ENCODE data around the gene ME1.
A peak's percentile ranks its signal among the peaks of the same experiment; 100 is the strongest.
"Not testable (repeated sequence)": the region's sequence is repeated elsewhere in the genome, so short reads cannot be mapped to it uniquely, and the experiment has no call there.

Gene ME1

DNA sequence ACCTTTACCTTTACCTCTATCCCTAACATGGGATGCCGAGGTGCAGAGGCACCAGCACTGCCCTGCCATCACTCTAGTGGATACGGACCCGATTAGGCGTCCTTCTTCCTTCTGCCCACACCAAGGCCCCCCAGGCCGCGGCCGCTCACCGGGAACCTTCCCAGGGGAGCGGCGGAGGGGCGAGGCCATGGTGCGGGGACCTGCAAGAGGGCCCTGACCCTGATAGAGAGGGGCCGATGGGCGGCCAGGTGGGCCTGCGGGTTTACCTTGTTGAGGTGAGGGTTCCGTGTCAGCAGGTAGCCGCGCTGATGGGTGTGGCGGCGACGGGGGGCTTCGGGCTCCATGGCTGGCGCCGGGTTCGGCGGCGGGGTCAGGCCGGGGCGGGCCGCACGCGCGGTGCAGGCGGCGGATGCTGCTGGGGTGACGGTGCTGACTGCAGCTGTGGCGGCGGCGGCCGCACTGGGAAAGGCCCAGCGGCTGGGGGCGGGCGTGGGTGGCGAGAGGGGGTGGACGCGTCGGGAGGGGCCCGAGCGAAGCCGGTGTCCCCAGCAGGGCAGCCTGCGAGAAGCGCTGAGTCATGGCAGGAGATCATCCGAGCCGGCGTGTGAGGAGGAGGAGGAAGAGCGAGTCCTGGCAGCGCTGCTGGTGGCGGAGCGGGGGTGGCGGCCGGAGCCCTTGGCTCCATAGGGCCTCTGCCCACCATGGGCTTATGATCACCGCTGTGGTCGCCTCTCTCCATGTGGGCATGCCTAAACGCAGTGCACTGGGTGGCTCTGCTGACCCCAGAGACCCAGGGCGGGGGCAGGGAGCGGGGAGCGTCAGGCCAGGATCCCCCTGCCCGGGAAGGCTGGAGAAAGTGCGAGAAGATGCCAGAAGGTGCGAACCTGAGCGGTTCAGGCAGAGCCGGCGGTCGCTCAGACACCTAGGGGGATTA lies at the start of gene ME1:
Gene ME1, minus strand, starts transcription at position 441 of the 934 bp plus-strand sequence. Its CDS starts 97 bp downstream, at position 344.
- peak; percentile 36 for DNase-seq

- DNase-seq: no peak
These were observed 49.6 kb upstream of the ME1 start for GRCh38 chr6:83480470-83480869.

DNA sequence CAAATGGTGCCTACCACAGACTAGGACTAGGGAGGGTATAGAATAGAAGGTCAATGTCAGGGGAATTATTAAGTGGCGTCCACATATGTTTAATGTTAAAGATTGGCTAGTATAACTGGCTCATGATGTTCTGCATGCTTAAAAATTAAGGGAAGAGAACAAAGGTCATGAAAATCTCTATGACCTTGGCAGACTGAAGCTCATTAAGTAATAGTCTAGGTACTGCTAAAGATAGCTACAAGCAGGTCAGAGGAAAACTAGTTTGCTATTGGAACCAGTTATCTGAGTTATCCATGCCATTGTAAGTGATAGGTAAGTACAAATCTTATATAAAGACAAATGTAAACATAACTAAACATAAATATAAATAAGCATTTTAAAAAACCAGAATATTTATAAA lies 48.5 kb upstream of the ME1 start:
- no peak for DNase-seq

- DNase-seq: no peak
These were observed 46.1 kb upstream of the ME1 start for GRCh38 chr6:83476971-83477370.

DNA sequence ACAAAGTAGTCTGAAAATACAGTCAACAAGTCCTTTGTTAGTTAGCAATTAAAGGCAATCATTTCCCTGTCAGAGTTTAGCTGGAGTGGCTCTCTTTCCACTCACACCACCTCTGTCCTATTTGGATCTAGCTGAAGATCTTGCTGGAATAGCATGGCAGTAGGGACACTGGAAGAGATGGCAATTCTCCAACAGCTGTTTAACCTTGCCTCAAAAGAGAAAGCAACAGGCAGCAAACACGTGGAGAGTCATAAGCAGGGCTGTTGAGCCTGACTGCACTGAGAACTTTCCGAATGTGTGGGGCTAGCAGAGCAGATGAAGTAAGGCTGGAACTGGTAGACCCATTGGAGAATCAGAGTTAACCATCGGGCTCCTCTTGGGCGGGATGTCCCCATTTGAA lies 43.5 kb upstream of the ME1 start:
- DNase-seq: no peak

DNA sequence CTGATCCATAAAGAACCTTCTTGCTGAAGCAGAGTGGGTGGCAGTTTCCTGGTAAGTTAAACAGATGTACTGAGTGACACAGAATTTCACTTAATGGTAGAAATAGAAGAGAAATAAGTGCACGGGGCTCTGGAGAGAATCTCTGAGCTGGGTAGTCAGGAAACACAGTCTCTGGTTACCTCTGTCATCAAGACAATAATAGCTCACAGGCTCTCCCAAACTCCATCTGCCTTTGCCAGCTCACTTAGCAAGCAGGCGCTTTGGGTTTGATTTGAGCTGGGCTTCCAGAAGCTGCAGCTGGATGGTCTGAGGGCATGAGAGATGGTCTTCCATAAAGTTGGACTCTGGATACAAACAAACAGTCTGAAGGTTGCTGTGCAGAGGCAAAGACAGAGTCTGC lies 41.9 kb upstream of the ME1 start:
- no peak for DNase-seq

- DNase-seq: no peak
These were observed 39.7 kb upstream of the ME1 start for GRCh38 chr6:83470587-83470986.

DNA sequence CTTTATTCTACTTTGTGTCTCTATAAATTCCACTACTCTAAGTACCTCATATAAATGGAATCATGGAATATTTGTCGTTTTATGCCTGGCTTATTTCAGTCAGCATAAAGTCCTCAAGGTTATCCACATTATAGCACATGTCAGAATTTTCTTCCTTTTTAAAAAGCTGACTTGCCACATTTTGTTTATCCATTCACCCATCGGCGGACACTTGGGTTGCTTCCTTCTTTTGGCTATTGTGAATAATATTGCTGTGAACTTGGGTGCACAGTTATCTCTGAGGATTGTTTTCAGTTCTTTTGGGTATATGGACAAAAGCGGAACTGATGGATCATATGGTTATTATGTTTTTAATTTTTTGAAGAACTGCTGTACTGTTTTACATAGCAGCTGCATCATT lies 39.1 kb upstream of the ME1 start:
- no peak for DNase-seq

GRCh38 chr6:83467620-83468036 lies 36.8 kb upstream of the ME1 start:
- DNase-seq: no peak

- DNase-seq: no peak
These were observed 35.5 kb upstream of the ME1 start for GRCh38 chr6:83466328-83466727.

DNA sequence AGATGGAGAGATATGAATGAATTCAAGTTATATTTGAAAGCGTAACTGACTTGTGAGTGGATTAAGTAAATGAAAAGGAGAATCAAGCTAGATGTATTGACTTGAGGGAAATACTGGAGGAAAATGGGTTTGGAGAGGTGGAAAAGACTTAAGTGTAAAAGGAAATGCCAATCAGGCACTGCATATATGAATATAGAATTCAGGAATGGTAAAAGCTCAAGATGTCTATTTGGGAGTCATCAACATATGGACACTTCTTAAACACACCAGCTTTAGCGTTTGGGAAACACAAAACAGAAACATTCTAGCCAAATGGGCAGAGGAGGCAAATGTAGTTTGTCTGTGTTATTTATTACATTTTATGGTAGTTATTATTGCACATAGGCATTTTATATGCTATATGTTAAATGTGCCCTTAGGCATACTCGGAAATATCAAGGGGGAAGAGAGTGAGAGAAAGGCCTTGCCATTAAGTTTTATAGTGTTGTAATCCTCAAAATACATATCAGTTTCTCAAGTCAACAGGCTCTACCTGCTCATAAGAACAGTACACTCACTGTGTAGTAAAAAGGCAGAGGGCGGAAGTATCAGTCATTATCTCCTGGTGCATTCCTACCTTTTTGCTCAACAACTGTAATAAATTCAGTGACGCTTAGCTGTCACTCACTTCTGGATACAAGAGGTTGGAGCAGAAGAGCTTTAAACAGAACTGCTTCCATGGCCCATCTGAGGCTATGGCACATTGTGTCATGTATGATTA lies 33.7 kb upstream of the ME1 start:
- DNase-seq: no peak

DNA sequence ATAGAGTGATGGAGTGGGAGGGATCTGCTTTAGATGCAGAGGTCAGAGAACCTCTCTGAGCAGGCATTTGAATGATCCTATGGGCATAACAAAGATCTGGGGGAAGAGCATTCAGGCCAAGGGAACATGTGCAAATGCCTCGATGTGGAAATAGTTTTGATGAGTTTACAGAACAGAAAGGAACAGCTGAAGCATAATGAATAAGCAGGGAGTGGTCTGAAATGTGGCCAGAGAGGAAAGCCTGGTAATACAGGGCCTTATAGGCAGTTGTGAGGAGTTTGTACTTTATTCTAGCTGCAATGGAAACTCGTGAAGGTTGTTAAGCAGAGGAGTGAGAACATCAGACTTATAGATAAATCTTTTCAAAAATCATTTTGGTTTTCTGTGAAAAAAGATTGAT lies 33.0 kb upstream of the ME1 start:
- no peak for DNase-seq

- DNase-seq: no peak
These were observed 31.7 kb upstream of the ME1 start for GRCh38 chr6:83462524-83462923.

DNA sequence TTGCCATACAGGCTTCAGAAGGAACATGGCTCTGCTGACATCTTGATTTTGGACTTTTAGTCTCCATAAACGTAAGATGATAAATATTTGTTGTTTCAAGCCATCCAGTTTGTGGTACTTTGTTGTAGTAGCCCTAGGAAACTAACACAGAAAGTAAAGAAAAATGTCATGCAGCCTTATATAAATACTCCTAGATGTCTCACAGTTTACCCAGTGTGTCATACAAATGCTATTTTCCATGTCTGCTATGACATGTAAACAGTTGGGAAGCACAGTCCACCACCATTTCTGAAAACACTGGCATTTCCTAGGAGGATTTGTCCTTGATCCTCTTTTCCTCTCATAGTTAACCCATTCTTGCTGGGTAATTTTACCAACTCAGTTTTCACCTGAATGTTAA lies 30.6 kb upstream of the ME1 start:
- no peak for DNase-seq

DNA sequence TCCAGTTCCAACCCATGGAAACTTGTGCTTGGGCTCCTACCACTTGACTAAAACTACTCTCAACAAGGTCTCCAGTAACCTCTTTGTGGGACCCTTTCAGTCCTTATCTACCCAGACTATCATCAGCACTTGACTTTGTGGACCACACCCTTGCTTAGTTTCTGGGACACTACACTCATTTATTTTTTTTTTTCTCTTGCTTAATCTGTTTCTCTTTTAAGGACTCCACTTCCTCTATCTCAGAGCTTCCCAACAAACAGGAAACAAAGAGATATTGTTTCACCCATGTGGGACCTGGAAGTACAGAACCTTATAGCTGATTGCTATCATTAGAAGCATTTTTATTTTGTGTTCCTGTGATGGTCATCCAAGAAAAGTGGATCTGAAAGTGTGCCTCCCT lies 28.8 kb upstream of the ME1 start:
- no peak for DNase-seq

GRCh38 chr6:83450015-83450414 lies 19.2 kb upstream of the ME1 start:
- DNase-seq: not testable (repeated sequence)

DNA sequence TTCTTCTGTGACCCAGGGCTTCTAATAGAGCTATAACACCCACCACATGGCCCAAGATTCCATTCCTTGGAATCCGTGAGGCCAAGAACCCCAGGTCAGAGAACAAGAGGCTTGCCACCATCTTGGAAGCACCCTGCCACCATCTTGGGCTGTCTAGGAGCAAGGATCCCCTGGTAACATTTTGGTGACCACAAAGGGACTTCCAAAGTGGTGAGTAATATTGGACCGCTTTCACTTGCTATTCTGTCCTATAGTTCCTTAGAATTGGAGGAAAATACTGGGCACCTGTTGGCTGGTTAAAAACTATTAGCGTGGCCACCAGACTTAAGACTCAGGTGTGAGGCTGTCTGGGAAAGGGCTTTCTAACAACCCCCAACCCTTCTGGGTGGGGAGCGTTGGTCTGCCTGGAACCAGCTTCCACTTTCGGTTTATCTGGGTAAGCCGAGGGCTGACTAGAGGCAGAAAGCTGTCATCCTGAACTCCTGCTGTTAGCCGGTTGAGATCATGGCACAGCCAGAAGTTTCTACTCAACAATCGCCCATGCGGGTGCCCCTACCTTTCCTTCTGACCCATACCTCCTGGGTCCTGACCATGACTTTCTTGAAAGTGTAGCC lies 13.3 kb upstream of the ME1 start:
- not testable (repeated sequence) for DNase-seq

- no peak for DNase-seq
These were observed 12.7 kb upstream of the ME1 start for GRCh38 chr6:83443516-83443915.

DNA sequence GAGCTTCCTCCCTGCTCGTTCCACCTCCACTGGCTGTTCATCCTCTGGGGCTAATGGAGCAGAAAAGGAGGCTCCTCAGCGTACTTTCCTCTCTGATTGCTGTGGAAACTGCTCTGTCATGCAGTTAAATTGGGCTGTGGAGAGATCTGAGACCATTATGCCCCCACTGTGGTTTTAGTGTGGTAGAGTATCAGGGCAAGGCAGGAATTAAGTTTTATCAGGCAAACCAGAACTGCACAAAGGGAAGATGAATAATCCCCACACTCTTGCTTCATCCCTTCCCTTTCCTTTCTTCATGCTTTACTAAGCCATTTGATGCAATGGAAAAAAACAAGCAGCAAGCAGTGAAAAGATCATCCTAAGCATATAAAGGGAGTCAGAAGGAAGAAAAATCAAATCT lies 11.9 kb upstream of the ME1 start:
- no peak for DNase-seq

- DNase-seq: no peak
These were observed 8.3 kb upstream of the ME1 start for GRCh38 chr6:83439201-83439600.

GRCh38 chr6:83436674-83437073 lies 5.8 kb upstream of the ME1 start:
- no peak for DNase-seq

GRCh38 chr6:83433177-83433576 lies 2.3 kb upstream of the ME1 start:
- no peak for DNase-seq

- no peak for DNase-seq
These were observed 1.8 kb upstream of the ME1 start for GRCh38 chr6:83432636-83433035.

Measured in activated naive CD4-positive, alpha-beta T cell treated with Interleukin-2 at 50 U/mL for 16 hours (primary cell).